Large intestine (tissue), 3 donors: ENCODE results near the gene LIPE. TPM values are rescaled to one million over a fixed set of nuclear protein-coding genes. Genes with fewer than 3 reads are reported as not detected.

Source experiments
- DNase-seq, 2 donors: peaks; one replicate each; pipeline versions ENCODE4 v3.0.0 to v3.0.0-alpha.2; 2013
- H3K27ac ChIP-seq: one replicate; pipeline ENCODE4 v1.5.1; 2013; ENCODE audit warnings: low read length
- H3K27me3 ChIP-seq: 2 replicates; pipeline ENCODE4 v1.6.1; 2013; ENCODE audit warnings: low read length; ENCODE audit not compliant: control insufficient read depth, insufficient read depth
- H3K36me3 ChIP-seq: 2 replicates; pipeline ENCODE4 v1.6.1; 2013; ENCODE audit warnings: low read length; ENCODE audit not compliant: control insufficient read depth, insufficient read depth
- H3K4me1 ChIP-seq: one replicate; pipeline ENCODE4 v1.6.1; 2013; ENCODE audit warnings: low read length; ENCODE audit not compliant: control insufficient read depth, insufficient read depth
- H3K4me3 ChIP-seq: one replicate; pipeline ENCODE4 v1.5.1; 2013; ENCODE audit warnings: low read length
- H3K9me3 ChIP-seq: one replicate; pipeline ENCODE4 v1.6.1; 2013; ENCODE audit warnings: mild to moderate bottlenecking, low read depth, low read length, moderate library complexity; ENCODE audit not compliant: control insufficient read depth
- WGBS: methylation state at CpG from one replicate; pipeline ENCODE4 v1.1.5; 2013; ENCODE audit warnings: low lambda C conversion rate; ENCODE audit not compliant: insufficient coverage; 5-methylcytosine and 5-hydroxymethylcytosine counted together
- polyA plus RNA-seq: library from polyadenylated mRNA; unstranded; fragments of 120-200 nt; gene quantifications from one replicate; pipeline ENCODE4 v1.2.1, GENCODE V29; 2013

The LIPE gene
- polyA plus RNA-seq, 1 donor = 13.9 TPM

GRCh38 chr19:42368360-42368759 lies 58.8 kb downstream of the LIPE start:
- Histone ChIP-seq H3K4me1 (peaks cover 4% of the 10 kb centered on the region), H3K9me3 (no peaks in the 10 kb centered on the region), H3K27ac (no peak overlapping the region), H3K27me3 (no peaks in the 10 kb centered on the region), H3K36me3 (peaks cover 34% of the 10 kb centered on the region), H3K4me3 (no peak overlapping the region)
- no CpG with 5 or more reads among the region's 11 CpGs for WGBS
- DNase-seq = no peak

DNA sequence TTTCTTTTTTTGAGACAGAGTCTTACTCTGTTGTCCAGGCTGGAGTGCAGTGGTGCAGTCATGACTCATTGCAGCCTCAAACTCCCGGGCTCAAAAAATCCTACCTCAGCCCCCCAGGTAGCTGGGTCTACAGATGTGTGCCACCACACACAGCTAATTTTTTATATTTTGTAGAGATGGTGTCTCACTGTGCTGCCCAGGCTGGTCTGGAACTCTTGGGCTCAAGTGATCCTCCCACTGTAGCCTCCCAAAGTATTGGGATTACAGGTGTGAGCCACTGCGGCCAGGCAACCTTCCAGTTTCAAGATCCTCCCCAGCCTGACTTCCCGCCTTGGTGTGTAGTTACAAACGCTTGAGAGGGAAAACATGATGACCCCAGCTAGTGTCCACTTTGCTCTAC lies 59.3 kb downstream of the LIPE start:
- peaks cover 39% of the 10 kb centered on the region for H3K36me3 ChIP-seq
- DNase-seq = no peak
- WGBS = no CpG with 5 or more reads among the region's 4 CpGs
- H3K4me1 ChIP-seq = peaks cover 4% of the 10 kb centered on the region
- no peaks in the 10 kb centered on the region for H3K27me3 ChIP-seq
- H3K4me3 ChIP-seq = no peak overlapping the region
- H3K9me3 ChIP-seq = peaks cover 4% of the 10 kb centered on the region
- no peak overlapping the region for H3K27ac ChIP-seq

- 86% methylated on average over 1 of the region's 1 CpG for WGBS
- peaks cover 43% of the 10 kb centered on the region for H3K36me3 ChIP-seq
- H3K27me3 ChIP-seq = no peaks in the 10 kb centered on the region
- H3K4me1 ChIP-seq = peaks cover 4% of the 10 kb centered on the region
- DNase-seq = no peak
- peaks cover 10% of the 10 kb centered on the region for H3K9me3 ChIP-seq
- no peak overlapping the region for H3K27ac ChIP-seq
- no peak overlapping the region for H3K4me3 ChIP-seq
Observed at GRCh38 chr19:42366673-42367072, 60.5 kb downstream of the LIPE start.

DNA sequence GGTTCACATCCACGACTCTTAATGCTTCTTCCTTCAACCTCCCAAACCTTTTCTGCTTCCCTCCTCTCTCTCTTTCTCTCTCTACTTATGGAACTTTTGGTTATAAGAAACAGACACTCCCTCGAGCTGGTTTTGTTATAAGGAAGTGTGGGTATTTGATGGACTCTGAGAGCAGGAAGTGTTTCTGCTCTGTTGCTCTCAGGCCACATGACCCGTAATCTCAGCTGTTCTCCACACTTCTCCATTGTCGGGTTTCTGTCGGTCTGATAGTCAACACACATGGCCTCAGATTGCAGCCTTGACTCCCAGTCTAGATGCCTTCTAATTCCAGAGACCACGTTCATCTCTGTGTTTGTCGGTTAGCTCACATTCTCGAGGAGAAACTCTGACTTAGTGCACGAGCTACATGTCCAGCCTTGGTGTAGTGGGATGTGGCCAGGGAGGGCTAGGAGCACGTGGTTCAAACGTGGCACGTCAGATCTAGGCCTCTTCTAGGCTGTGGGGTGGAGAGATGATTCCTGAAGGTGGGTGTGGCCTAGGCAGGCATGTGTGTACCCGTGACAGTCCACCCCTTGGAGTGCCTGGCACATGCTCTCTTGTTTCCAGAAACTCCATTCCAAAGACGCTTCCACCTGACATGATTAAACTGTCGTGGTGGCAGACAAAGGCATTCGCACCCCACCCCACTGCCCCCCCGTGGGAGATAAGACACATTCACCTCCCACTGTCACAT lies 63.4 kb downstream of the LIPE start:
- Histone ChIP-seq H3K36me3 (peaks cover 42% of the 10 kb centered on the region), H3K4me3 (no peak overlapping the region), H3K9me3 (peaks cover 10% of the 10 kb centered on the region), H3K27ac (no peak overlapping the region), H3K4me1 (no peaks in the 10 kb centered on the region), H3K27me3 (no peaks in the 10 kb centered on the region)
- WGBS = 74% methylated on average over 2 of the region's 17 CpGs
- DNase-seq = no peak

- Histone ChIP-seq H3K36me3 (peaks cover 47% of the 10 kb centered on the region), H3K4me1 (peaks cover 1% of the 10 kb centered on the region), H3K27me3 (no peaks in the 10 kb centered on the region), H3K4me3 (no peak overlapping the region), H3K27ac (no peak overlapping the region), H3K9me3 (peaks cover 10% of the 10 kb centered on the region)
- WGBS = 100% methylated on average over 2 of the region's 13 CpGs
- DNase-seq = no peak
Observed at GRCh38 chr19:42362891-42363440, 64.2 kb downstream of the LIPE start.

DNA sequence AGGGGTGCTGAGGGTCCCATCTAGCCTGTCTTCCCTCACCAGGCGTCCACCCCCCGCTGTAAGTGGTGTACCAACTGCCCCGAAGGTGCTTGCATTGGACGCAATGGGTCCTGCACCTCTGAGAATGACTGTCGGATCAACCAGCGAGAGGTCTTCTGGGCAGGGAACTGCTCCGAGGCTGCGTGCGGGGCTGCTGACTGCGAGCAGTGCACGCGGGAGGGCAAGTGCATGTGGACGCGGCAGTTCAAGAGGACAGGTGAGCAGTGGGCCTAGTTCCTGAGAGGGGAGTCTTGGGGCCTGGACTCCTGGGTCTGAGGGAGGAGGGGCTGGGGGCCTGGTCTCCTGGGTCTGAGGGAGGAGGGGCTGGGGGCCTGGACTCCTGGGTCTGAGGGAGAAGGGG lies 64.8 kb downstream of the LIPE start:
- no peak for DNase-seq

GRCh38 chr19:42361545-42361910 lies 65.7 kb downstream of the LIPE start:
- no peaks in the 10 kb centered on the region for H3K27me3 ChIP-seq
- no peak overlapping the region for H3K27ac ChIP-seq
- peaks cover 10% of the 10 kb centered on the region for H3K9me3 ChIP-seq
- H3K36me3 ChIP-seq = peaks cover 61% of the 10 kb centered on the region
- DNase-seq = no peak
- H3K4me3 ChIP-seq = no peak overlapping the region
- H3K4me1 ChIP-seq = peaks cover 5% of the 10 kb centered on the region
- no CpG with 5 or more reads among the region's 7 CpGs for WGBS

More for the DNA sequence above, 64.8 kb downstream of the LIPE start:
- Histone ChIP-seq H3K4me1 (peaks cover 5% of the 10 kb centered on the region), H3K27me3 (no peaks in the 10 kb centered on the region), H3K27ac (no peak overlapping the region), H3K36me3 (peaks cover 53% of the 10 kb centered on the region), H3K9me3 (peaks cover 10% of the 10 kb centered on the region), H3K4me3 (no peak overlapping the region)
- WGBS = no CpG with 5 or more reads among the region's 14 CpGs

DNA sequence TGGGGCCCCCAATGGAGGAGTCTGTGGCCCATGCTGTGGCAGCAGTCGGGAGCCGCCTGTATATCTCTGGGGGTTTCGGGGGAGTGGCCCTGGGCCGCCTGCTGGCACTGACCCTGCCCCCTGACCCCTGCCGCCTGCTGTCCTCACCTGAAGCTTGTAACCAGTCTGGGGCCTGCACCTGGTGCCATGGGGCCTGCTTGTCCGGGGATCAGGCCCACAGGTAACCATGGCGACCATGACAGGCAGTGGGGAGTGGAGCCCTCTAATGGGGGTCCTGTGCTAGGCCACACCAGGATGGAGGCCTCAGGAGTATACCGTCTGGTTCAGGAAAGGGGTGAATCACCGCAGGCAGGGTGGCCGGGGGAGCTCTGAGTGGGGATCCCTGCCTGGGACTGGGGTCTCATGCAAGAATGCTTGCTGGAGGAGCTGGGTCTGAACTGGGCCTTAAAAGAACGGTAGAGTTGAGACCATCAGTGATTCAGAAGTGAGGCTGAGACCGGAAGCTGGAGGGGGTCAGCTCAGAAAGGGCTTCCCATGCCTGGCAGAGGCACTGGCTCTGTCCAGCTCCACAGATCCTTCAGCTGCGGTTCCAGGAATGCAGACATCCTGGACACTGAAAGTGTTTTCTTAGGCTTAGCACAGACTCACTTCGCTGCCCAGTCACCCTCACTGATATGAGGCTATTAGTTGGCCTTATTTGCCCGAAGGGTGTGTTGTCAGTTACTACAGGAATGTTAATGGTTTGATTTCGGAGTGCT lies 66.2 kb downstream of the LIPE start:
- Histone ChIP-seq H3K4me3 (no peak overlapping the region), H3K27ac (no peak overlapping the region), H3K27me3 (no peaks in the 10 kb centered on the region), H3K36me3 (peaks cover 67% of the 10 kb centered on the region), H3K4me1 (peaks cover 5% of the 10 kb centered on the region), H3K9me3 (peaks cover 10% of the 10 kb centered on the region)
- DNase-seq = no peak
- WGBS = no CpG with 5 or more reads among the region's 16 CpGs

GRCh38 chr19:42357290-42357689 lies 69.9 kb downstream of the LIPE start:
- Histone ChIP-seq H3K36me3 (peaks cover 80% of the 10 kb centered on the region), H3K4me1 (peaks cover 5% of the 10 kb centered on the region), H3K27ac (no peak overlapping the region), H3K9me3 (peaks cover under 1% of the 10 kb centered on the region), H3K27me3 (no peaks in the 10 kb centered on the region), H3K4me3 (no peak overlapping the region)
- no peak for DNase-seq
- WGBS = no CpG with 5 or more reads among the region's 12 CpGs

- DNase-seq = no peak
- H3K4me1 ChIP-seq = peaks cover 5% of the 10 kb centered on the region
- H3K27ac ChIP-seq = no peak overlapping the region
- WGBS = no CpG with 5 or more reads among the region's 15 CpGs
- H3K9me3 ChIP-seq = no peaks in the 10 kb centered on the region
- H3K36me3 ChIP-seq = peaks cover 79% of the 10 kb centered on the region
- H3K4me3 ChIP-seq = no peak overlapping the region
- no peaks in the 10 kb centered on the region for H3K27me3 ChIP-seq
Observed at GRCh38 chr19:42356686-42357085, 70.5 kb downstream of the LIPE start.
